Measurements from ENCODE around the gene ALG8.

GRCh38 chr11:78163828-78164227 is 24.4 kb upstream of the ALG8 start:
- TF ChIP-seq CTCF (IDR thresholded peaks at IDR 0.05): no peak
- TF ChIP-seq POLR2A (IDR thresholded peaks at IDR 0.05): no peak

Measured in right lobe of liver (tissue), 4 donors.